CD14-positive monocyte (primary cell): ENCODE data around the gene BDH1. TPM values are rescaled to one million over a fixed set of nuclear protein-coding genes. Genes with fewer than 3 reads are reported as not detected.

Source experiments
- DNase-seq, 3 donors: peaks; one replicate each; pipeline ENCODE4 v3.0.0-alpha.2; 2011 to 2022
- H2AFZ ChIP-seq: 2 replicates; pipeline ENCODE4 v1.6.0; 2012; ENCODE audit warnings: mild to moderate bottlenecking, low read depth, low read length, inconsistent platforms; ENCODE audit not compliant: insufficient read depth, poor library complexity, severe bottlenecking
- H3K27ac ChIP-seq, 2 donors: 1 replicate in 1 of 2; 2 replicates in 1 of 2; pipeline ENCODE4 v1.5.1; 2012 to 2013; ENCODE audit warnings: low read length in 2 of 2, control low read depth in 1 of 2, inconsistent platforms in 1 of 2, low read depth in 1 of 2, mild to moderate bottlenecking in 1 of 2
- H3K27me3 ChIP-seq, 2 donors: one replicate each; pipeline versions ENCODE4 v1.6.0 to v1.6.1; 2011 to 2013; ENCODE audit warnings: low read length in 2 of 2; ENCODE audit not compliant: control insufficient read depth in 2 of 2, insufficient read depth in 2 of 2
- H3K36me3 ChIP-seq, 2 donors: replicated peaks in 1 of 2; 1 replicate in 1 of 2; 2 replicates in 1 of 2; pipeline versions ENCODE4 v1.5.1 to v1.6.1; 2012 to 2013; ENCODE audit warnings: low read length in 2 of 2, control low read depth in 1 of 2, inconsistent platforms in 1 of 2, mild to moderate bottlenecking in 1 of 2; ENCODE audit not compliant: insufficient read depth in 2 of 2, control insufficient read depth in 1 of 2
- H3K4me1 ChIP-seq, 2 donors: 1 replicate in 1 of 2; 2 replicates in 1 of 2; pipeline versions ENCODE4 v1.5.1 to v1.6.1; 2012 to 2013; ENCODE audit warnings: low read length in 2 of 2, control low read depth in 1 of 2, inconsistent platforms in 1 of 2, mild to moderate bottlenecking in 1 of 2, moderate library complexity in 1 of 2; ENCODE audit not compliant: insufficient read depth in 2 of 2, control insufficient read depth in 1 of 2
- H3K4me2 ChIP-seq: replicated peaks from 2 replicates; pipeline ENCODE3; 2012; ENCODE audit warnings: low read length, moderate library complexity, mild to moderate bottlenecking; ENCODE audit not compliant: poor library complexity, severe bottlenecking; ENCODE audit errors: extremely low read depth
- H3K4me3 ChIP-seq, 3 experiments: fragments of 200-600 bp in 1 of 3; sonication (generic) in 1 of 3; replicated peaks in 1 of 3; 1 replicate in 2 of 3; 2 replicates in 1 of 3; pipeline ENCODE4 v1.5.1; 2011 to 2013; ENCODE audit warnings: low read length in 3 of 3, mild to moderate bottlenecking in 3 of 3, control low read depth in 2 of 3, low read depth in 2 of 3, inconsistent platforms in 1 of 3, moderate library complexity in 1 of 3
- H3K79me2 ChIP-seq: 2 replicates; pipeline ENCODE4 v1.6.0; 2012; ENCODE audit warnings: mild to moderate bottlenecking, control low read depth, inconsistent platforms, low read length, moderate library complexity; ENCODE audit not compliant: insufficient read depth
- H3K9ac ChIP-seq: 2 replicates; pipeline ENCODE4 v1.6.0; 2017; ENCODE audit warnings: low read length, mild to moderate bottlenecking; ENCODE audit not compliant: insufficient read depth, poor library complexity, severe bottlenecking
- H3K9me3 ChIP-seq, 2 donors: replicated peaks in 1 of 2; 1 replicate in 1 of 2; 2 replicates in 1 of 2; pipeline versions ENCODE4 v1.5.1 to v1.6.1; 2012 to 2013; ENCODE audit warnings: low read length in 2 of 2, control low read depth in 1 of 2; ENCODE audit not compliant: control insufficient read depth in 1 of 2, insufficient read depth in 1 of 2
- H4K20me1 ChIP-seq: 2 replicates; pipeline ENCODE4 v1.6.0; 2012; ENCODE audit warnings: mild to moderate bottlenecking, low read length, control low read depth, moderate library complexity; ENCODE audit not compliant: insufficient read depth
- H3K27ac Mint-ChIP-seq, 7 donors: one replicate each; pipeline ENCODE4 v1.8.0; 2020; ENCODE audit warnings: mild to moderate bottlenecking in 7 of 7, mixed read lengths in 7 of 7, moderate library complexity in 6 of 7, inconsistent platforms in 2 of 7
- H3K27me3 Mint-ChIP-seq, 3 donors: one replicate each; pipeline ENCODE4 v1.8.0; 2021 to 2022; ENCODE audit warnings: low read depth in 3 of 3, mild to moderate bottlenecking in 3 of 3, mixed read lengths in 3 of 3, moderate library complexity in 3 of 3, inconsistent platforms in 1 of 3
- H3K36me3 Mint-ChIP-seq, 2 donors: one replicate each; pipeline ENCODE4 v1.8.0; 2020; ENCODE audit warnings: mixed read lengths in 2 of 2, inconsistent platforms in 1 of 2, mild to moderate bottlenecking in 1 of 2
- H3K4me1 Mint-ChIP-seq: one replicate; pipeline ENCODE4 v1.8.0; 2020; ENCODE audit warnings: mild to moderate bottlenecking, mixed read lengths
- H3K4me3 Mint-ChIP-seq, 2 donors: one replicate each; pipeline ENCODE4 v1.8.0; 2020; ENCODE audit warnings: mild to moderate bottlenecking in 2 of 2, mixed read lengths in 2 of 2, moderate library complexity in 1 of 2
- H3K9me3 Mint-ChIP-seq, 7 donors: one replicate each; pipeline ENCODE4 v1.8.0; 2020 to 2022; ENCODE audit warnings: mixed read lengths in 7 of 7, mild to moderate bottlenecking in 6 of 7, moderate library complexity in 6 of 7, inconsistent platforms in 2 of 7
- WGBS: methylation state at CpG from one replicate; pipeline ENCODE4 v1.1.5; 2013; ENCODE audit warnings: missing lambda C conversion rate; ENCODE audit not compliant: insufficient coverage; 5-methylcytosine and 5-hydroxymethylcytosine counted together
- intact Hi-C, 2 donors: fragments of 100-400 bp; cut with micrococcal nuclease; formaldehyde crosslinking; loops; one replicate each; pipeline versions ENCODE4 v1.15.0 to v1.15.1; 2023
- polyA plus RNA-seq, 3 donors: library from polyadenylated mRNA; depleted of rRNA in 1 of 3; unstranded in 2 of 3; stranded (reverse) in 1 of 3; fragments of 300-500 nt in 2 of 3; fragments of >200 nt in 1 of 3; fragmentation: Illumina TruSeq in 2 of 3; gene quantifications; 1 replicate in 2 of 3; 2 replicates in 1 of 3; pipeline ENCODE4 v1.2.3, GENCODE V29; 2012 to 2021
- TF ChIP-seq, protein P1 (sequence below): fragments of 200-600 bp; IDR thresholded peaks from one replicate; pipeline ENCODE4 v1.8.0; 2022; ENCODE audit warnings: antibody characterized with exemption, mild to moderate bottlenecking

Gene BDH1
- polyA plus RNA-seq, 3 donors = 2.8 to 5.3 (median 5.2) TPM

DNA sequence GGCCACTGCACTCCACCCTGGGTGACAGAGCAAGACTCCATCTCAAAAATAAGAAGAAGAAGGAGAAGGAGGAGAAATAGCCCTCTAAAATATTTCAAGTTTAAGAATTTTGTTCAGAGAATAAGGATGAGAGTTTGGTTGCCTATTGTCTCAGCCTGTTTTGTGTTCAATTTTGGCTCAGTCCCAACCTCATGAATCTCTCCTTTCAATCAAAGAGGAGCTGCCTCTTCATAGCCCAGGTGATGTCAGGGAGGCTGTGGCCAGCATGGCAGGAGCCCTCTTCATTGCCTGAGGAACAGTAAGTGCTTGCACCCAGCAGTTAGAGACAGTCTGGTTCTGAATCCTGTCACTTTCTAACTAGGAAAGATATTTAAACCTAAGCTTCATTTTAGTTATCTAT lies 55.0 kb downstream of the BDH1 start:
- H3K36me3 Mint-ChIP-seq = peaks cover 0 to 2% of the 10 kb centered on the region in 2 donors

DNA sequence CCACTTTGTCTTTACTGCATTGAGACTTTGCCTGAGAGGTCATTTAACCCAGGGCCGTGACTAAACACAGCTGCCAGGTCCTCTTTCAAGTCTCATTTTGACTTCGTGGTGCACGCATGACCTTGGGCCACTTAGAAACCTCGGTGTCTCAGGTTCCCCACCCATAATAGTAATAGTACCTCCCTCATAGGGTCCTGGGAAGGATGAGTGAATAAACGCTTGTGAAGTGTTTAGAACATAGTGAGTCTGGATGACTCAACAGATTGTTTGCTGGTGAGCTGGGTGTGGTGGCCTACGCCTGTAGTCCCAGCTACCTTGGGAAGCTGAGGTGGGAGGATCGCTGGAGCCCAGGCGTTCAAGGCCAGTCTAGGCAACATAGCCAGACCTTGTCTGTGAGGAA lies 56.3 kb downstream of the BDH1 start:
- no peak overlapping the region for H2AFZ ChIP-seq
- peaks cover 0 to 10% of the 10 kb centered on the region in 2 donors for H3K9me3 ChIP-seq
- no peak overlapping the region for H3K9ac ChIP-seq
- H3K79me2 ChIP-seq = no peaks in the 10 kb centered on the region
- Mint-ChIP-seq H3K9me3 (peaks cover 2 to 9% (median 5%) of the 10 kb centered on the region in 7 donors), H3K27me3 (peaks cover 2 to 8% (median 5%) of the 10 kb centered on the region in 3 donors), H3K27ac (no peak overlapping the region), H3K4me3 (no peak overlapping the region), H3K36me3 (peaks cover 0 to 2% of the 10 kb centered on the region in 2 donors), H3K4me1 (peaks cover 6% of the 10 kb centered on the region)
- no peak overlapping the region for H3K4me2 ChIP-seq
- no peaks in the 10 kb centered on the region for H3K36me3 ChIP-seq
- intact Hi-C loops = no loop called here
- H4K20me1 ChIP-seq = no peaks in the 10 kb centered on the region
- DNase-seq = no peak
- WGBS = 94% methylated on average over 5 of the region's 8 CpGs
- no peaks in the 10 kb centered on the region for H3K27me3 ChIP-seq
- peaks cover 7 to 10% of the 10 kb centered on the region in 2 donors for H3K4me1 ChIP-seq
- H3K4me3 ChIP-seq = no peak overlapping the region
- TF ChIP-seq, protein P1, sequence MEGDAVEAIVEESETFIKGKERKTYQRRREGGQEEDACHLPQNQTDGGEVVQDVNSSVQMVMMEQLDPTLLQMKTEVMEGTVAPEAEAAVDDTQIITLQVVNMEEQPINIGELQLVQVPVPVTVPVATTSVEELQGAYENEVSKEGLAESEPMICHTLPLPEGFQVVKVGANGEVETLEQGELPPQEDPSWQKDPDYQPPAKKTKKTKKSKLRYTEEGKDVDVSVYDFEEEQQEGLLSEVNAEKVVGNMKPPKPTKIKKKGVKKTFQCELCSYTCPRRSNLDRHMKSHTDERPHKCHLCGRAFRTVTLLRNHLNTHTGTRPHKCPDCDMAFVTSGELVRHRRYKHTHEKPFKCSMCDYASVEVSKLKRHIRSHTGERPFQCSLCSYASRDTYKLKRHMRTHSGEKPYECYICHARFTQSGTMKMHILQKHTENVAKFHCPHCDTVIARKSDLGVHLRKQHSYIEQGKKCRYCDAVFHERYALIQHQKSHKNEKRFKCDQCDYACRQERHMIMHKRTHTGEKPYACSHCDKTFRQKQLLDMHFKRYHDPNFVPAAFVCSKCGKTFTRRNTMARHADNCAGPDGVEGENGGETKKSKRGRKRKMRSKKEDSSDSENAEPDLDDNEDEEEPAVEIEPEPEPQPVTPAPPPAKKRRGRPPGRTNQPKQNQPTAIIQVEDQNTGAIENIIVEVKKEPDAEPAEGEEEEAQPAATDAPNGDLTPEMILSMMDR = no peak
- no peak overlapping the region for H3K27ac ChIP-seq

More for the DNA sequence above, 55.0 kb downstream of the BDH1 start:
- no peaks in the 10 kb centered on the region for H3K36me3 ChIP-seq
- H3K9ac ChIP-seq = no peak overlapping the region
- H3K27me3 ChIP-seq = no peaks in the 10 kb centered on the region
- no peak overlapping the region for H3K4me3 ChIP-seq
- H3K4me3 Mint-ChIP-seq = no peak overlapping the region
- peaks cover 2 to 9% (median 5%) of the 10 kb centered on the region in 7 donors for H3K9me3 Mint-ChIP-seq
- TF ChIP-seq, protein P1 = no peak
- no peaks in the 10 kb centered on the region for H3K79me2 ChIP-seq
- H3K4me1 ChIP-seq = peaks cover 7 to 10% of the 10 kb centered on the region in 2 donors
- intact Hi-C loops = no loop called here
- no peak overlapping the region for H3K27ac ChIP-seq
- no peak overlapping the region for H3K4me2 ChIP-seq
- H2AFZ ChIP-seq = peak overlapping the region; percentile 51
- peaks cover 2 to 8% (median 5%) of the 10 kb centered on the region in 3 donors for H3K27me3 Mint-ChIP-seq
- H3K4me1 Mint-ChIP-seq = peaks cover 7% of the 10 kb centered on the region
- DNase-seq = no peak
- H4K20me1 ChIP-seq = no peaks in the 10 kb centered on the region
- H3K27ac Mint-ChIP-seq = no peak overlapping the region
- H3K9me3 ChIP-seq = peaks cover 0 to 10% of the 10 kb centered on the region in 2 donors
